ENCODE data around the gene CACHD1. TPM values are rescaled to one million over a fixed set of nuclear protein-coding genes. Genes with fewer than 3 reads are reported as not detected.

CACHD1 gene
- total and polyA plus RNA-seq, 2 of the 4 experiments (the other 2 are of a cell fraction): 2.9 to 5.9 TPM

GRCh38 chr1:64425521-64425920, 44.4 kb upstream of the CACHD1 start:
- POLR2A ChIA-PET (ENCODE audit: unreplicated experiment): no interaction called here
- dilution Hi-C loops (cut with HindIII; ENCODE audit: low sequenced_read_pairs, unreplicated experiment): no loop called here
- CTCF ChIA-PET: no interaction called here

More at GRCh38 chr1:64425521-64425920, 44.4 kb upstream of the CACHD1 start:
- Histone ChIP-seq H3K27me3 (ENCODE audit: control insufficient read depth, insufficient read depth, low read length) (no peaks in the 10 kb centered on the region), H3K4me3 (ENCODE audit: insufficient read depth, low read depth, low read length) (no peak overlapping the region), H2BK5ac (ENCODE audit: low read depth, low read length, poor library complexity, severe bottlenecking) (no peak overlapping the region), H4K8ac (ENCODE audit: low read depth in 2 of 2, low read length in 2 of 2) (no peak overlapping the region), H3K4ac (ENCODE audit: low read depth, low read length) (no peak overlapping the region), H3K36me3 (ENCODE audit: control insufficient read depth, insufficient read depth, low read length) (no peaks in the 10 kb centered on the region), H4K5ac (ENCODE audit: low read depth, low read length) (no peak overlapping the region), H2AFZ (replicated peaks; ENCODE audit: low read length, poor library complexity) (no peak overlapping the region), H2BK20ac (ENCODE audit: low read depth, low read length) (no peak overlapping the region), H2BK120ac (ENCODE audit: low read depth, low read length) (no peak overlapping the region), H3K79me1 (ENCODE audit: low read depth in 1 of 2, low read length in 2 of 2) (no peaks in the 10 kb centered on the region), H3K27ac (ENCODE audit: insufficient read depth, low read length) (no peak overlapping the region), H3K23ac (ENCODE audit: low read depth, low read length) (no peak overlapping the region), H3K18ac (ENCODE audit: low read depth, low read length) (no peak overlapping the region), H3K4me2 (ENCODE audit: low read depth, low read length) (no peak overlapping the region), H2AK9ac (replicated peaks; ENCODE audit: low read depth, low read length, poor library complexity) (no peak overlapping the region), H3K9ac (ENCODE audit: low read depth, low read length) (no peak overlapping the region), H4K91ac (ENCODE audit: insufficient read depth, low read depth, low read length) (no peak overlapping the region), H2BK15ac (ENCODE audit: low read depth, low read length) (no peak overlapping the region), H3K9me3 (ENCODE audit: control insufficient read depth, insufficient read depth, low read length) (no peaks in the 10 kb centered on the region), H2AK5ac (ENCODE audit: low read depth, low read length) (no peak overlapping the region), H3K56ac (ENCODE audit: extremely low read depth, insufficient read depth, low read length) (no peak overlapping the region), H4K20me1 (ENCODE audit: insufficient read depth, low read length) (no peaks in the 10 kb centered on the region), H3K9me1 (ENCODE audit: insufficient read depth, low read length) (no peaks in the 10 kb centered on the region), H3K14ac (replicated peaks; ENCODE audit: low read depth, low read length) (no peak overlapping the region), H3K4me1 (ENCODE audit: control insufficient read depth, insufficient read depth, low read length) (no peaks in the 10 kb centered on the region)
- no peak for ATAC-seq (ENCODE audit: low read depth)
- in situ Hi-C loops (cut with MboI; ENCODE audit: low sequenced_read_pairs): no loop called here
- intact Hi-C loops (cut with micrococcal nuclease): no loop called here
- BruUV-seq (replicated peaks): no TSS peak
- TF ChIP-seq RAD21 (IDR thresholded peaks at IDR 0.05; ENCODE audit: low read length) (no peak), FOS (IDR thresholded peaks at IDR 0.05; ENCODE audit: low read depth, low read length) (no peak), RCOR1 (IDR thresholded peaks at IDR 0.05; ENCODE audit: insufficient replicate concordance, low read length) (no peak), CEBPB (IDR thresholded peaks at IDR 0.05; ENCODE audit: low read depth, low read length) (no peak), POLR2A (IDR thresholded peaks at IDR 0.05; ENCODE audit: low read depth, low read length) (no peak), MAFK (IDR thresholded peaks at IDR 0.05; ENCODE audit: low read depth, low read length) (no peak), SMC3 (IDR thresholded peaks at IDR 0.05; ENCODE audit: low read depth, low read length) (no peak), MXI1 (IDR thresholded peaks at IDR 0.05; ENCODE audit: borderline replicate concordance, low read depth, low read length) (no peak)
- DNase-seq: no peak
- WGBS, 2 experiments (ENCODE audit: extremely low coverage in 2 of 2, insufficient read length in 1 of 2): no CpG with 5 or more reads among the region's 2 CpGs
